ENCODE measurements around the gene CCDC158.

DNA sequence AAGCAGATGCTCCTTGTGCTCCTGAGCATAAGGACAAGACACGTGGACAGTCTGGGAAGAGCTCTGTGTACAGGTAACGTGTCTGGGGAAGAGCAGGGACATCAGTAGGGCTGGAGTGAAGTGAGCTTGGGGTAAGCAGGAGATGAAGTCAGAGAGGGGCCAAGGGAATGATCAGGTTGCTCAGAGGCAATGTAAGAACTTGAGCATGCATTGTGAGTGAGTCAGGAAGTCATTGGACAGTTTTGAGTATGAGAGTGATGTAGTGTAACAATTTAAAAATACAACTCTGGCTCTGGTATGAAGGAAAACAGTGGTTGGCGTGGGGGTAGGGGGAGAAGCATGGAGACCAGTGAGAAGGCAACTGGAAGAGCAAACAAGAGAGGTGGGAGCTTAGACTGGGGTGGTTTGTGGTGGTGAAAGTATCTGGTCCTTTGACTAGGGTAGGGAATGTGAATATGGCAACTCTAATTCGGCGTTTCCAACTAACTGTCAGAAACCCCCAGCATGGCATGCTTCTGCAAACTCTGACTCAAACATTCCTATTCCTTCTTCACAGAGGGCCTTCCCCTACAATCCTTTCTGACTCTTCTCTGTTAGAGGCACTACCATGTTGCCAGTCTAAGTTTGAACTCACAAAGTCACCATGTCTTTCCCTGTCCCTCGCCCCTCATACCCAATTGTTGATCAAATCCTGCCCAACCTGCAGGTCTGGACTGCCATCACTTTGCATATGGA, 57.2 kb downstream of the CCDC158 start:
- TF ChIP-seq POLR2A (IDR thresholded peaks at IDR 0.05): no peak
- TF ChIP-seq, protein P1, sequence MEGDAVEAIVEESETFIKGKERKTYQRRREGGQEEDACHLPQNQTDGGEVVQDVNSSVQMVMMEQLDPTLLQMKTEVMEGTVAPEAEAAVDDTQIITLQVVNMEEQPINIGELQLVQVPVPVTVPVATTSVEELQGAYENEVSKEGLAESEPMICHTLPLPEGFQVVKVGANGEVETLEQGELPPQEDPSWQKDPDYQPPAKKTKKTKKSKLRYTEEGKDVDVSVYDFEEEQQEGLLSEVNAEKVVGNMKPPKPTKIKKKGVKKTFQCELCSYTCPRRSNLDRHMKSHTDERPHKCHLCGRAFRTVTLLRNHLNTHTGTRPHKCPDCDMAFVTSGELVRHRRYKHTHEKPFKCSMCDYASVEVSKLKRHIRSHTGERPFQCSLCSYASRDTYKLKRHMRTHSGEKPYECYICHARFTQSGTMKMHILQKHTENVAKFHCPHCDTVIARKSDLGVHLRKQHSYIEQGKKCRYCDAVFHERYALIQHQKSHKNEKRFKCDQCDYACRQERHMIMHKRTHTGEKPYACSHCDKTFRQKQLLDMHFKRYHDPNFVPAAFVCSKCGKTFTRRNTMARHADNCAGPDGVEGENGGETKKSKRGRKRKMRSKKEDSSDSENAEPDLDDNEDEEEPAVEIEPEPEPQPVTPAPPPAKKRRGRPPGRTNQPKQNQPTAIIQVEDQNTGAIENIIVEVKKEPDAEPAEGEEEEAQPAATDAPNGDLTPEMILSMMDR (IDR thresholded peaks at IDR 0.05): no peak

All from ovary (tissue), 3 donors.